A172 (cell line): ENCODE data around the gene TET2. TPM values are rescaled to one million over a fixed set of nuclear protein-coding genes. Genes with fewer than 3 reads are reported as not detected.
"Not testable (repeated sequence)": the region's sequence is repeated elsewhere in the genome, so short reads cannot be mapped to it uniquely, and the experiment has no call there.

Source experiments
- DNase-seq: peaks from one replicate; pipeline ENCODE4 v3.0.0-alpha.2; 2015; ENCODE audit warnings: low spot score
- total RNA-seq: library from RNA; depleted of rRNA; stranded (reverse); fragments of >200 nt; shearing (Covaris generic); gene quantifications from 2 replicates; pipeline ENCODE4 v1.2.3, GENCODE V29; 2014

The TET2 gene
- total RNA-seq, 1 experiment from 2014 or later: 9.2 TPM

DNA sequence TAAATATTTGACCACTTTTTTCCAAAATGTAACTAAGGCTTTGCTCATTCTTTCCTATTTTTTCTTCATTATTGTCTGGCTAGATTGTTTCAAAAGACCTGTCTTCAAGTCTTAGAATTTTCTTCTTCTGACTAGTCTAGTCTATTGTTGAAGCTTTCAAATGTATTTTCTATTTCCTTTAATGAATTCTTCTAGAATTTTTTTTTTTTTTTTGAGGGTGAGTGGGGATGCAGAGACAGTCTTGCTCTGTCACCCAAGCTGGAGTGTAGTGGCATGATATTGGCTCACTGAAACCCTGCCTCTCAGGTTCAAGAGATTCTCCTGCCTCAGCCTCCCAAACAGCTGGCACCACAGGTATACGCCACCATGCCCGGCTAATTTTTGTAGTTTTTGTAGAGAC is 141.4 kb downstream of the TET2 start:
- DNase-seq: no peak

GRCh38 chr4:105291925-105292324 is 145.2 kb downstream of the TET2 start:
- DNase-seq: no peak

- no peak for DNase-seq
These were observed 146.7 kb downstream of the TET2 start for GRCh38 chr4:105293360-105293759.

DNA sequence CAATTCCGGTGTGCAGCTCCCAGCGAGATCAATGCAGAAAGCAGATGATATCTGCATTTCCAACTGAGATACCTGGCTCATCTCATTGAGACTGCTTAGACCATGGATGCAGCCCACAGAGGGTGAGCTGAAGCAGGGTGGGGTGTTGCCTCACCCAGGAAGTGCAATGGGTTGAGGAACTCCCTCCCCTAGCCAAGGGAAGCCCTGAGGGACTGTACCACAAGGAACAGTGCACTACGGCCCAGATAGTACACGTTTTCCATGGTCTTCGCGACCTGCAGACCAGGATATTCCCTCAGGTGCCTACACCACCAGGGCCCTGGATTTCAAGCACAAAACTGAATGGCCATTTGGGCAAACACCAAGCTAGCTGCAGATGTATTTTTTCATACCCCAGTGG is 150.0 kb downstream of the TET2 start:
- DNase-seq: no peak

DNA sequence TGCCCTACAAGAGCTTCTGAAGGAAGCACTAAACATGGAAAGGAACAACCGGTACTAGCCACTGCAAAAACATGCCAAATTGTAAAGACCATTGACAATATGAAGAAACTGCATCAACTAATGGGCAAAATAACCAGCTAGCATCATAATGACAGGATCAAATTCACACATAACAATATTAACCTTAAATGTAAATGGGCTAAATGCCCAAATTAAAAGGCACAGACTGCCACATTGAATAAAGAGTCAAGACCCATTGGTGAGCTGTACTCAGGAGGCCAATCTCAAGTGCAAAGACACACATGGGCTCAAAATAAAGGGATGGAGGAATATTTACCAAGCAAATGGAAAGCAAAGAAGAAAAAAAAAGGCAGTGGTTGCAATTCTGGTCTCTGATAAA is 152.4 kb downstream of the TET2 start:
- DNase-seq: not testable (repeated sequence)

- no peak for DNase-seq
These were observed 157.4 kb downstream of the TET2 start for GRCh38 chr4:105304085-105304484.

GRCh38 chr4:105305019-105305836 is 158.6 kb downstream of the TET2 start:
- no peak for DNase-seq

- peak; percentile 1 for DNase-seq
These were observed 159.6 kb downstream of the TET2 start for GRCh38 chr4:105306158-105306781.

DNA sequence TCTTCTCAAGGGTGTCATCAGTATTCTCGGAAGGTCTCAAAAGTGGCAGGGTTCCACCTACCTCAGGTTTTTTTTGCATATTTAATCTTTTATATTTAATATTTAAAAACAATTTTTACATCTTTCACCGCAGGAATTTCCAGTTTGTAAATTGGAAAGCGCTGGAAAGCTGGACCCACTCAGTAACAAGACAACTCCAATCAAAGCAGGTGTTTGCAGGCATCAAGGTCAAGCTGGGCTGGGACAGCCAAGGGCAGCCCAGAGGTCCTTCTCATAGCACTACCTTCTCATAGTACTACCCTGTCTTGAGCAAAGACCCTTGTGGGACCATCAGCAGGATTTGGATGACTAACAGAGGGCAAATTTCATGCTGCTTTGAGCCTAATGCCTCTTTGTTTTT is 160.1 kb downstream of the TET2 start:
- no peak for DNase-seq

GRCh38 chr4:105318486-105318885 is 171.8 kb downstream of the TET2 start:
- no peak for DNase-seq

DNA sequence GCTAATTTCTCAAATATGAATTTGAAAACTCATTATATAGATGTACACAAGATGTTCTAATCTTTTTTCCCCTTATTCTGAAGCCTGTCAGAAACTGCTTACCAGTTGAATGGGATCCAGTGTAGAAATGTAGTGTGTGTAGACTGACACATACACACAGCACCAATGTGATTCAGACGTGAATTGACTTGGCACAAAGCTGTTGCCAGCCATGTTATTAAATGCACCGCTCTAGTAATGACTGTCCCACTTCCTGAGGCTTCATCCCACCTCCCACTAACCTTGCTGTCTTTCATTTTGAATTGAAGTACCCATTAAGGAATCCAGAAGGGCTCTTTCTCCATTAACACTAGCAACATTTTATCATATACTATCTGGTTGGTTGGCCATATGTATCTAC is 180.5 kb downstream of the TET2 start:
- DNase-seq: no peak

DNA sequence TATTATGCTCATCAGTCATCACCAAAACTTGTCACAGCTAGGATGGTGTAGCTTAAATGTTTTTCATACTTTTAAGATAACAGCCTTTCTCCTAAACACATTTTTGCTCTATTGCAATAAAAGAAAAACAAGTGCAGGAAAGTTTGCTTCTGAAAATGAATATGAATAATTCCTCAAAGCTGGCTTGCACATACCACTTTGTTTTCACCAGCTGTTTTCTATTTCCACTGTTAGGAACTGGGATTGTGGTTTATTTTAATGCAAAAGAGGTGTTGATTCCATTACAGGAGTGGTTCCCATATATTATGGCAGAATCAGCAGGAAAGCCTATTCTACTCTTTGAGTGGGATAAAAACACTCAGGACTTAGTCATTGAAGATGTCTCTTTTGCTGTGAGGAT is 181.3 kb downstream of the TET2 start:
- no peak for DNase-seq

- no peak for DNase-seq
These were observed 182.4 kb downstream of the TET2 start for GRCh38 chr4:105329081-105329480.
